Adipocyte (in vitro differentiated cells): ENCODE data around the gene ASB2.

ENCODE experiments used
- DNase-seq: peaks from one replicate; pipeline ENCODE4 v3.0.0-alpha.2; 2015; ENCODE audit warnings: low read depth
- H3K27me3 ChIP-seq: replicated peaks from 2 replicates; pipeline ENCODE4 v1.7.0; 2013; ENCODE audit warnings: mild to moderate bottlenecking, low read length, moderate library complexity; ENCODE audit not compliant: control insufficient read depth, insufficient read depth
- H3K36me3 ChIP-seq: 2 replicates; pipeline ENCODE4 v1.7.0; 2013; ENCODE audit warnings: low read length, mild to moderate bottlenecking, moderate library complexity; ENCODE audit not compliant: control insufficient read depth, insufficient read depth, severe bottlenecking
- H3K4me1 ChIP-seq: 2 replicates; pipeline ENCODE4 v1.7.0; 2013; ENCODE audit warnings: mild to moderate bottlenecking, low read length, moderate library complexity; ENCODE audit not compliant: control insufficient read depth, insufficient read depth
- H3K4me3 ChIP-seq: 2 replicates; pipeline ENCODE4 v1.7.0; 2013; ENCODE audit warnings: mild to moderate bottlenecking, low read length, moderate library complexity
- H3K9ac ChIP-seq: 2 replicates; pipeline ENCODE4 v1.7.0; 2013; ENCODE audit warnings: mild to moderate bottlenecking, low read length, moderate library complexity
- H3K9me3 ChIP-seq: 2 replicates; pipeline ENCODE4 v1.7.0; 2013; ENCODE audit warnings: mild to moderate bottlenecking, low read length, moderate library complexity; ENCODE audit not compliant: control insufficient read depth

Gene ASB2

DNA sequence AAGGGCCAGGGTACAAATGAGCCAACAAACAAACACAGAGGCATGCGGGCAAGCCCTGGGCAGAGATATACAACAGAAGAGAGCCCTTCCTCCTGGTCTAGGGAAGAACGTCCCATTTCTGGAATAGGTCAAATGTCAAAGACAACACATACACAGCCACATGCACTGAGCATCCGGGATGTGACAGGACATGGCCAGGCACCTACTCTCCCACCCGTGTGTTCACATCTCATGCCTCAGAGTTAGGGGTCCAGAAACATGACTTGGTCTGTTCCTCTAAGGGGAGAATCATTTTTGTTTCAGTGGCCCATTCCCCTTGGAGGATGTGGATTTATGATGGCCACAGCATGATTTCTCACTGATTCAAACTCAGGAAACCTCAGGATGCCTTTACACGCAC is 801 bp upstream of the ASB2 start:
- Histone ChIP-seq H3K9ac (no peak overlapping the region), H3K4me1 (peaks cover 6% of the 10 kb centered on the region), H3K9me3 (peaks cover 4% of the 10 kb centered on the region), H3K36me3 (no peaks in the 10 kb centered on the region), H3K4me3 (no peak overlapping the region), H3K27me3 (no peaks in the 10 kb centered on the region)
- DNase-seq: no peak

DNA sequence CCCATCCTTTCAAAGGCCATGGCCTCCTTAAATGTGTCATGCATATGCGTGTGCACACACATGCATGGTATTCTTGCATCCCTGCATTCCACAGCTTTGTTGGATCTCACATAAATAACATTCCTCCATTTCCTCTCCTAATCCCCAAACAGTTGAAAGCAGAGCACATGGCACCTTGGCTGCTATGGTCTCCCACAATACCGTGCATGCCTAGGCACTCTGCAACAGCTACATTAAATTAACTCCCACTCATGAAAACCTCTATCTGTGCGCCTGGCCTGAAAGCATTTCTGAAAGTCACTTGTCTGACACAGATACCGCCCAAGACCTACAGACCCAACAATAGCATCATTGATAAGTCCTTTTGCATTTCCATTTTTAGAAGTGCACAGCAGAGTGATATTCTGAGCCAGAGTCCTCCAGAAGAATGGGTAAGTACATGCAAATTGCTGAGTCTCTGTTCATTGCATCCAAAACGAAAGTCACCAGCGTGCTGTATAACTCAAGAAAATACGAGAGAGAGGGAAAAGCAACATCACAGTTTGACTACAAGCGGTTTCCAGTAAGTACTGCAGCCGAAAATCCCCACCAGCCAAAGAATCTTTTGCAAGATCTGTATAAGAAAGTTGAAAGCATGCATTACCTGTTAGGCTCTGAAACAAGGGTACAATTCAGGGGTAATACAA is 436 bp downstream of the ASB2 start:
- DNase-seq: no peak
- H3K9me3 ChIP-seq: peaks cover 4% of the 10 kb centered on the region
- H3K9ac ChIP-seq: no peak overlapping the region
- H3K4me3 ChIP-seq: no peak overlapping the region
- H3K4me1 ChIP-seq: peaks cover 7% of the 10 kb centered on the region
- H3K36me3 ChIP-seq: no peaks in the 10 kb centered on the region
- no peaks in the 10 kb centered on the region for H3K27me3 ChIP-seq

DNA sequence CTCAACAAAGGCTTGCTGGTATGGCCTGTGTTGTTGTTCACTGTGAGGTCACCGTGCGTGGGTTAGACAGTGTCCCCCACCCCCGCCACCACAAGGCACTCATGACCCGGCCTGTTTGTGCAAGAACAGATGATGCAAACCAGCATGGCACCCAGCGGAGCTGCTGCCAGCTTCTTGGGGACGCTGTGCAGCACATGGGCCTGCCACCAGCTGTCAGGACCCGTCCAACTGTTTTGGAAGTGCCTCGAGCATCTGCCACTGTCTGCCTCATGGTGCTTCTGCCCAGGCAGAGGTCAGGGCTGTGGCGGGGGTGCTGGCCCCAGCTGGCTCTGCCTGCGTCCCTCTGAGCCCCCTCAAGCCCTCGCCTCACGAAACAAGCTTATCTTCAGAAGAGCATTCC is 1.5 kb downstream of the ASB2 start:
- Histone ChIP-seq H3K4me3 (no peak overlapping the region), H3K9ac (no peak overlapping the region), H3K4me1 (peaks cover 4% of the 10 kb centered on the region), H3K36me3 (no peaks in the 10 kb centered on the region), H3K9me3 (peaks cover 4% of the 10 kb centered on the region), H3K27me3 (no peaks in the 10 kb centered on the region)
- DNase-seq: no peak

DNA sequence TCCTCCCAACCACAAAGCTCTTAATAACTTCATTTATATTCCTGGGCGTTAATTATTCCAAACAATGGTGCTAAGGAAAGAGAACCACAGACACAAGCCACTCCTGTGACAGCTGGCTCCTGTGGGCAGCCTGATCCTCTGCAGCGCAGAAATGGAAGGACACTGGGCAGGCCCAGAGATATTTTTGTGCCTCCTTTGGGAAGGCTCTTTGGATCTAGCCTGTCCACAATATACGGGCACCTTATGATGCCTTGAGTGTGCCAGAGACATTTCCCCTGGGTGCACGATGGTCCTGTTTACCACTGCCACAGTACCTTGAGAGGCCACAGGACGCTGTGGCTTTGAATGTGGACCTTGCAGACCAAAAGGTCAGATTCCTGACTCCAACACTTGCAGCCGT is 2.1 kb downstream of the ASB2 start:
- H3K36me3 ChIP-seq: no peaks in the 10 kb centered on the region
- H3K27me3 ChIP-seq: no peaks in the 10 kb centered on the region
- H3K4me1 ChIP-seq: peaks cover 9% of the 10 kb centered on the region
- H3K4me3 ChIP-seq: no peak overlapping the region
- no peak for DNase-seq
- no peak overlapping the region for H3K9ac ChIP-seq
- H3K9me3 ChIP-seq: peaks cover 4% of the 10 kb centered on the region

DNA sequence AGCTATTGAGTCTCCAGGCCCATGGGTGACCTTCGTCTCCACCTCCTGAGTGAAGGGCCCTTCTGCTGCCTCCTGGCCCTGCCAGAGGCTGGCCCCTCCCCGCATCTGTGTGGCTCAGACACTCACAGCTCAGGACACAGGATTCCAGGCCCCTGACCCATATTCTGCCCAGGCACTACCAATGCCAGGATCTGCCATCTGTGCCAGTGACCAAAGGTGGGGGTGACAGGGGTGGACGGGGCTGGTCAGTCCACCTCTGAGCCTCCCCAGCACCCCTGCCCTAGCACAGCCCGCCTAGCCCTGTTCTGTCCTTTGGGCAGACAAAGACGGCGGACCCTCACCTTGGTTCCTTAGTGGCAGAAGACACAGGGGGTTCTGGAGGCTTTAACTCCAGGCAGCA is 2.8 kb downstream of the ASB2 start:
- H3K4me3 ChIP-seq: no peak overlapping the region
- H3K9me3 ChIP-seq: peaks cover 4% of the 10 kb centered on the region
- DNase-seq: no peak
- no peaks in the 10 kb centered on the region for H3K36me3 ChIP-seq
- H3K27me3 ChIP-seq: no peaks in the 10 kb centered on the region
- H3K4me1 ChIP-seq: peaks cover 10% of the 10 kb centered on the region
- no peak overlapping the region for H3K9ac ChIP-seq

DNA sequence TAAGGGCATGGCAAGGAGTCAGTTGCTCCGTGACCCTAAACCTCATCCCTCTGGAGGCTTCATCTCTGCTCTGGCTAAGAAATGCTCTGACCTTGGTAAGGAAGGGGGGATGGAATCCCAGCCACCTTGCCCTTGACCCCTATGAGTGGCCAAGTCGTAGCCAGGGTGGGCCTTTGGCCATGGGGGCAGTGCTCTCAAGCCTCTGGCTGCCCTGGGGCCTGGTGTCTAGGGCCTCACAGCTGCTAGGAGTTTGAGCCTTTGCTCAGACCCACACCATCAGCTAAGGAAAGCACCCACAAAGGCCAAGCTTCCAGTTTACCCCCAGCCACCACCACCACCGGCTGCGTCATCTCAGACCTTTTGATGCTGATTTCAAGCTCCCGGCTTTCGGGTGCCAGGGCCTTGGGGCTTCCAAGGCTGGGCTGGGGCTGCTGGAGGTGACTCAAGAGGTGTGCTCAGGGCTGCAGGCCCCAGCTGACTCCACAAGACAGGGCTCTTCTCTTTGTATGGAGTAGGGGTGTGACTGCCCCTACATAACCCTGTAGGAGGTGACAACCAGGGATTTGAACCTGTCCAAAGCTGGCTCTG is 3.7 kb downstream of the ASB2 start:
- Histone ChIP-seq H3K4me1 (peaks cover 10% of the 10 kb centered on the region), H3K9ac (no peak overlapping the region), H3K9me3 (no peaks in the 10 kb centered on the region), H3K4me3 (no peak overlapping the region), H3K36me3 (no peaks in the 10 kb centered on the region), H3K27me3 (no peaks in the 10 kb centered on the region)
- no peak for DNase-seq

DNA sequence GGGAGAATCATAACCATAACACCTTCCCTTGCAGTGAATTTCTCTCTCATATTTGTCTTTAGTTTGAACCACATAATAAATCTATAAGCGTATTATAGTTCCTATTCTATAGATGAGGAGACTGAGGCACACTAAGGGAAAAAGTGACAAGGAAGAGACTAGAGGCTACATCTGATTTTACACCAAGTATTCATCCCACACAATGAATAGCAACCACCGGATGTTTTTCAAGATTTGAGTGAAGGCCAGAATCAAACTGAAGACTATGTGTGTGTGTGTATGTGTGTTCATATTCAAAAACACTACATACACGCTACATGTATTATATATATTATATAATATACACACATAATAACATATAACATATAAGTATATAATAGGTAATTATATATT is 4.7 kb downstream of the ASB2 start:
- H3K9me3 ChIP-seq: no peaks in the 10 kb centered on the region
- no peak for DNase-seq
- no peak overlapping the region for H3K4me3 ChIP-seq
- no peak overlapping the region for H3K9ac ChIP-seq
- H3K27me3 ChIP-seq: no peaks in the 10 kb centered on the region
- peaks cover 10% of the 10 kb centered on the region for H3K4me1 ChIP-seq
- no peaks in the 10 kb centered on the region for H3K36me3 ChIP-seq

DNA sequence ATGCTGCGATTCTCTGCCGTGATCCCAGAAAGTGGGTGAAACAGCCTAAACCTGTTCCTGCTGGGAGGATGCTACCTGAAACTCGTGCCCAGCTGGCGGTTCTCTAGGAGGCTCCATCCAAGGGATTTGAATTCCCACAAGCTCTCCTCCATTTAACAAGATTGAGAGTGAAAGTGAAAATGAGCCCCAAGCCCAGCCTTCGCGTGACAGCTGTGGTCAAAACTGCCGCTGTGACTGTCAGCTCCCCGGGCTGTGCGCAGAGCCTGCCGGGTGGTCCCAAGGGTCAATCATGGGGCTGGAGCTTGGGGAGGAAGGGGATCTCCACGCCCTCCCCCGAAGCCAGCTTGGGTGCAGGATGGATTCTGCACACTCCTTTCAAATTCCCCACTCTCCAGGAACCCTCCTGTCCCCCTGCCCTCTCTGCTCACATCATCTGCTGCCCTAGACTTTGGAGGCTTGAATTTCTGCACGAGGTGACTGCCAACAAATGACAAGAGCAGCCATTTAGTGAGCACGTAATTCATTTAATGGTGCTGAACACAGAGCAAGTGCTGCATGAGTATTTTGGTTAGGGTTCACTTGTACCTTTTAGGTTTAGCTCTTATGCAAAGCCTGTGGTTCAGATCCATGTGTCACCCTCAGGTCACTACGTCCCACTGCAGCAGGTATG is 5.3 kb downstream of the ASB2 start:
- Histone ChIP-seq H3K36me3 (no peaks in the 10 kb centered on the region), H3K9ac (no peak overlapping the region), H3K4me3 (peak overlapping the region; percentile 49), H3K4me1 (peaks cover 13% of the 10 kb centered on the region), H3K27me3 (no peaks in the 10 kb centered on the region), H3K9me3 (no peaks in the 10 kb centered on the region)
- DNase-seq: no peak

DNA sequence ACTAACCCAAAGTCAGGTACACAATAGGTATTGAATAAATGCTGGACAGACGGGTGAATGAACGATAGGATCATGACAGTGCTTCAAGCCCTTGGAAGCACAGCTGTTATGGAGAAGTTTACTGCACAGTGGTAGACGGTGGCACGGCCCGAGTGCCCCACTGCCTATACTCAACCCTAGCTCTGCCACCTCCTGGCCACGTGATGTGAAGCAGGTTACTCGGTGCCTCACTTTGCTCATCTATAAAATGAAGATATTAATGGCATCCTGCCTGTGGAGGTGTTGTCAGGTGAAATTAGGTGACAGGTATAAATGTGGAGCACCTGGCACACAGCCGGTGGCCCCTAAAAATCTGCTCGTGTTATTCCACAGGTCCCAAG is 5.8 kb downstream of the ASB2 start:
- Histone ChIP-seq H3K4me3 (peak overlapping the region; percentile 49), H3K4me1 (peaks cover 18% of the 10 kb centered on the region), H3K27me3 (no peaks in the 10 kb centered on the region), H3K9ac (no peak overlapping the region), H3K9me3 (no peaks in the 10 kb centered on the region), H3K36me3 (no peaks in the 10 kb centered on the region)
- DNase-seq: no peak

DNA sequence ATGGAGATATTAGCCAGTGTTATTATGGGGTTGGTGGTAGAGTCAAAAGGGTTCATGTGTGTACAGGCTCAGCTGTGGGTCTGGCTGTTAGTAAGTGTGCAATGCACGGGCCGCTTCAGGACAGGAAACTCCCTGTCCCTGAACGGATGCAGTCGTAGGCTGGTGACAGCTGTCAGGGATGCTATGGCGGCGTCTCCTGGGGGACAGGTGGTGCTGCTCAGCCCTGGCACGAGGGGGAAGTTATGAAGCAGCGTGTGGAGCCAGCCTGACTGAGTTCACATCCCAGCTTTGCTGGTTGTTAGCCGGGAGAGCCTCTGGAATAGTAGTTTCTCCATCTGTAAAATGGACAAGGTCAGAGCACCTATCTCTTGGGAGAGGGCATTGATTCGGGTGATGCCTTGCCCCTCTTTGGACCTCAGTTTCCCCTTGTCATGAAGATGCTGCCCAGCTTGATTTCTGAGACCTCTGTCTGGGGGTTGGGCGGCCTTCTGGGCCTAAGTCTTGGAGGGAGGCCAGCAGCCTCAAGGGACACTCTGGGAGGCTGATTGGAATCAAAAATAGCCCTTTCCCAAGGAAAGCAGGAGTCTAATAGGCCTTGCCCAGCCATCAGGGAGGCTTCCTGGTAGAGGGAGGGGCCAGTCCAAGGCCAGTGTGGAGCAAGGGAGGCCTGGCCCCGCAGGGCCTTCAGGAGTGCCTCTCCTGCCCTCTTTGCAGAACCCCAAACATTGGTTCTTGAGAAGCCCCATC is 7.1 kb downstream of the ASB2 start:
- H3K9me3 ChIP-seq: peaks cover 5% of the 10 kb centered on the region
- no peaks in the 10 kb centered on the region for H3K27me3 ChIP-seq
- no peaks in the 10 kb centered on the region for H3K36me3 ChIP-seq
- no peak for DNase-seq
- H3K9ac ChIP-seq: no peak overlapping the region
- H3K4me1 ChIP-seq: peaks cover 19% of the 10 kb centered on the region
- no peak overlapping the region for H3K4me3 ChIP-seq

DNA sequence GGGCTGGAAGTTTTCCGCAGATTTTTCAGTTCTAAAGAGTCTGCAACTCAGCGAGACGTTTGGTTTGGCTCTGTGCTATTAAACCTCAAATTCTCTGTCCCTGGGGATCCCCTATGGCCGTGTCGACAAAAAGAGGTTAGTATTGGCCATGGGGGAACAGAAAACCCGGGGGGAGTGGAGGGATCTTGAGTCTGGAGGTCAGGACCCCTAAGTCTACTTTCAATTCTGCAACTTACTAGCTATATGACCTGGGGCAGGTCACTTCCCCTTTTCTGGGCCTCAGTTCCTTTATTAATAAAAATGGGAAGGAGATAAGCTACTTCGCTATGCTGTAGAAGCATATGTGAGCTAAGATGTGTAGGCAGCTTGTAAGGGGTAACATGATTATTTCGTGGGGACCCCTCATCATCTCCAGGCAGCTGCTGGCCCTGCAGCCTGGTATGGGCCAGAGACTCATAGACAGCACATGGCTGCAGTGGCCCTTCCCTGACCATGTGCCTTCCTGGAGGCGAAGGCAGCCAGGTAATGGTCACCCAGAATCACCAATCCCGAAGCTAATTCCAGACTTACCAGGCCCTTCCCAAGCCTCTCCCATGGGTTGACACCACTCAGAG is 8.6 kb downstream of the ASB2 start:
- no peak for DNase-seq
- H3K9ac ChIP-seq: no peak overlapping the region
- H3K9me3 ChIP-seq: peaks cover 5% of the 10 kb centered on the region
- H3K4me1 ChIP-seq: peaks cover 22% of the 10 kb centered on the region
- H3K27me3 ChIP-seq: no peaks in the 10 kb centered on the region
- no peak overlapping the region for H3K4me3 ChIP-seq
- H3K36me3 ChIP-seq: no peaks in the 10 kb centered on the region
